ENCODE results near the gene ALOX12B. TPM values are rescaled to one million over a fixed set of nuclear protein-coding genes. Genes with fewer than 3 reads are reported as not detected.

ALOX12B gene
- total and polyA plus RNA-seq, 2 of the 8 experiments (the other 6 are each of a cell fraction or from before 2014, with no cell fraction given), result 0.86 TPM; not detected in 1

- Histone ChIP-seq H2AK5ac (ENCODE audit: low read depth, low read length) (no peak overlapping the region), H3K4me1 (replicated peaks in 1 of 4; ENCODE audit: control insufficient read depth in 3 of 4, insufficient read depth in 4 of 4, low read length in 3 of 4) (peaks cover 0 to 24% (median 13%) of the 10 kb centered on the region in 4 experiments; a peak in 6 of 7 replicates), H2BK15ac (ENCODE audit: low read length) (no peak overlapping the region), H3K36me3 (ENCODE audit: control insufficient read depth in 2 of 4, insufficient read depth in 4 of 4, low read length in 3 of 4) (no peaks in the 10 kb centered on the region), H4K20me1 (replicated peaks in 1 of 2; ENCODE audit: control insufficient read depth in 1 of 2, insufficient read depth in 2 of 2, low read length in 2 of 2) (peaks cover 3 to 5% of the 10 kb centered on the region in 2 experiments), H3K79me2 (ENCODE audit: control insufficient read depth in 1 of 2, insufficient read depth in 2 of 2, low read length in 2 of 2) (no peaks in the 10 kb centered on the region), H3K27me3 (replicated peaks in 1 of 4; ENCODE audit: control insufficient read depth in 3 of 4, extremely low read depth in 1 of 4, insufficient read depth in 3 of 4, low read length in 3 of 4) (peaks cover 30 to 54% (median 51%) of the 10 kb centered on the region in 4 experiments), H2BK12ac (ENCODE audit: low read depth, low read length) (no peak overlapping the region), H4K5ac (ENCODE audit: insufficient read length, low read depth, low read length) (no peak overlapping the region), H3K4ac (replicated peaks; ENCODE audit: insufficient read length, low read depth, low read length) (no peak overlapping the region), H3K4me3 (ENCODE audit: extremely low read depth in 1 of 4, insufficient read depth in 2 of 4, low read depth in 3 of 4, low read length in 4 of 4) (peak overlapping the region; percentile 54 to 89 (median 82)), H3K23ac (ENCODE audit: insufficient read length) (no peak overlapping the region), H2BK20ac (ENCODE audit: low read length) (no peak overlapping the region), H3K56ac (replicated peaks; ENCODE audit: insufficient read length, low read depth, low read length) (no peak overlapping the region), H2BK120ac (replicated peaks; ENCODE audit: low read depth, low read length) (no peak overlapping the region), H3K18ac (ENCODE audit: extremely low read depth, low read length) (no peak overlapping the region), H3K23me2 (ENCODE audit: low read depth, low read length) (peaks cover 41% of the 10 kb centered on the region), H3K9ac (replicated peaks in 1 of 4; ENCODE audit: extremely low read depth in 1 of 4, low read depth in 3 of 4, low read length in 3 of 4) (no peak overlapping the region), H3K4me2 (ENCODE audit: insufficient read depth in 1 of 2, low read depth in 2 of 2, low read length in 2 of 2) (peak overlapping the region; percentile 88 to 93), H4K91ac (replicated peaks; ENCODE audit: insufficient read length, low read length) (no peak overlapping the region), H3K14ac (ENCODE audit: insufficient read length) (no peak overlapping the region), H3K27ac (ENCODE audit: low read depth, low read length) (no peak overlapping the region), H3K9me3 (ENCODE audit: insufficient read depth in 2 of 2, low read depth in 1 of 2, low read length in 1 of 2) (no peaks in the 10 kb centered on the region), H2AFZ (ENCODE audit: low read length) (no peak overlapping the region), H2BK5ac (ENCODE audit: low read depth, low read length) (no peak overlapping the region), H4K8ac (ENCODE audit: extremely low read depth, insufficient read depth, low read length) (no peak overlapping the region; the same call in 1 of the 2 replicates), H3K79me1 (ENCODE audit: low read depth, low read length) (no peaks in the 10 kb centered on the region)
- TF ChIP-seq TCF12 (IDR thresholded peaks at IDR 0.05; ENCODE audit: low read depth, low read length), result 0 out of 2 replicates have a peak, but pooled peaks have one; percentile 1
- TF ChIP-seq EZH2 (IDR thresholded peaks at IDR 0.05; ENCODE audit: low read depth, low read length, severe bottlenecking), result peak; percentile 54
- TF ChIP-seq CTCF (IDR thresholded peaks at IDR 0.05; ENCODE audit: control extremely low read depth in 1 of 3, insufficient read depth in 1 of 3, low read depth in 1 of 3, low read length in 3 of 3), result no peak
- TF ChIP-seq SUZ12 (IDR thresholded peaks at IDR 0.05; ENCODE audit: low read length), result peak; percentile 30; the same call in 1 of the 2 replicates
- DNase-seq (ENCODE audit: low read depth in 1 of 2, low spot score in 2 of 2), result peak in 1 of 2 experiments; percentile 55
- CTCF ChIA-PET (ENCODE audit: partially characterized antibody), result interaction anchor here (0.8 to 2.3 kb wide), 10 partner anchors 9 to 109 kb away, joined by 3 to 10 read pairs (median 4); no protein-coding TSS in a partner anchor
- FAIRE-seq, result no peak
- 7% methylated on average over 24 of the region's 24 CpGs; no CpG with 5 or more reads in 1 of the 2 experiments for WGBS, 2 experiments (ENCODE audit: extremely low coverage in 1 of 2, insufficient coverage in 1 of 2, insufficient read length in 1 of 2, insufficient replicate concordance in 2 of 2, low coverage in 1 of 2, low lambda C conversion rate in 2 of 2, missing lambda C conversion rate in 1 of 2)
- POLR2A ChIA-PET (ENCODE audit: partially characterized antibody), result interaction anchor here (1.1 to 7.6 kb wide), 6 partner anchors 9 to 103 kb away, joined by 3 to 49 read pairs (median 14); no protein-coding TSS in a partner anchor
Measured at GRCh38 chr17:8124350-8125153, 37.0 kb upstream of the ALOX12B start.
